Tibial nerve (tissue), 4 donors: ENCODE results near the gene CLCN7. TPM values are rescaled to one million over a fixed set of nuclear protein-coding genes. Genes with fewer than 3 reads are reported as not detected.

ENCODE experiments used
- DNase-seq, 2 donors: peaks; one replicate each; pipeline ENCODE4 v3.0.0-alpha.2; 2019; ENCODE audit warnings: low spot score in 2 of 2
- H3K27ac ChIP-seq, 4 donors: fragments of 200-600 bp; sonication (generic) in 3 of 4; one replicate each; pipeline ENCODE4 v1.5.1; 2017 to 2019; ENCODE audit warnings: mild to moderate bottlenecking in 1 of 4
- H3K27me3 ChIP-seq, 2 donors: fragments of 200-600 bp; sonication (generic) in 1 of 2; one replicate each; pipeline versions ENCODE4 v1.5.1 to v1.6.0; 2017 to 2019
- H3K36me3 ChIP-seq, 3 donors: fragments of 200-600 bp; sonication (generic); one replicate each; pipeline ENCODE4 v1.5.1; 2018 to 2019
- H3K4me1 ChIP-seq, 4 donors: fragments of 200-600 bp; sonication (generic) in 3 of 4; one replicate each; pipeline ENCODE4 v1.5.1; 2017 to 2019
- H3K4me3 ChIP-seq, 4 donors: fragments of 200-600 bp; sonication (generic) in 3 of 4; one replicate each; pipeline ENCODE4 v1.5.1; 2017 to 2019; ENCODE audit warnings: mild to moderate bottlenecking in 1 of 4, moderate library complexity in 1 of 4
- H3K9me3 ChIP-seq, 4 donors: fragments of 200-600 bp; sonication (generic) in 3 of 4; one replicate each; pipeline ENCODE4 v1.5.1; 2017 to 2019
- CTCF ChIP-seq, 5 experiments: fragments of 200-600 bp in 3 of 5; fragments of 450-650 bp in 2 of 5; sonication (generic) in 3 of 5; IDR thresholded peaks; one replicate each; pipeline ENCODE4 v1.5.1; 2016 to 2019; ENCODE audit warnings: antibody characterized with exemption in 5 of 5, mild to moderate bottlenecking in 3 of 5, moderate library complexity in 2 of 5
- EP300 ChIP-seq, 2 donors: sonication (generic); formaldehyde crosslinking; IDR thresholded peaks; one replicate each; pipeline ENCODE4 v1.6.1; 2017; ENCODE audit warnings: antibody characterized with exemption in 2 of 2, mild to moderate bottlenecking in 1 of 2
- POLR2A ChIP-seq, 2 donors: fragments of 450-650 bp; IDR thresholded peaks; one replicate each; pipeline ENCODE4 v1.6.1; 2017; ENCODE audit warnings: antibody characterized with exemption in 2 of 2, mild to moderate bottlenecking in 2 of 2, moderate library complexity in 2 of 2
- WGBS, 2 donors: methylation state at CpG; one replicate each; pipeline ENCODE4 v1.1.5; 2018; 5-methylcytosine and 5-hydroxymethylcytosine counted together
- total RNA-seq, 4 donors: library from RNA; depleted of rRNA; stranded (reverse); fragments of >200 nt; gene quantifications; one replicate each; pipeline ENCODE4 v1.1.0, GENCODE V29; 2016

The CLCN7 gene
- total RNA-seq, 4 donors from 2014 or later: 38.7 to 136 (median 73.1) TPM

- Histone ChIP-seq H3K9me3 (no peaks in the 10 kb centered on the region), H3K36me3 (peaks cover 0 to 69% (median 0%) of the 10 kb centered on the region in 3 donors), H3K4me1 (no peaks in the 10 kb centered on the region), H3K4me3 (no peak overlapping the region), H3K27me3 (peaks cover 0 to 13% of the 10 kb centered on the region in 2 donors), H3K27ac (no peak overlapping the region)
- DNase-seq: no peak
- 77 to 79% methylated on average over 20 to 32 of the region's 32 CpGs for WGBS, 2 donors
- no peak for TF ChIP-seq POLR2A (IDR thresholded peaks at IDR 0.05)
- TF ChIP-seq EP300 (IDR thresholded peaks at IDR 0.05): no peak
- no peak for TF ChIP-seq CTCF (IDR thresholded peaks at IDR 0.05)
These were observed 38.7 kb downstream of the CLCN7 start for GRCh38 chr16:1435921-1436697.

- TF ChIP-seq POLR2A (IDR thresholded peaks at IDR 0.05): no peak
- TF ChIP-seq CTCF (IDR thresholded peaks at IDR 0.05): no peak
- no peak overlapping the region for H3K4me3 ChIP-seq
- WGBS, 2 donors: 94 to 96% methylated on average over 29 to 35 of the region's 40 CpGs
- no peaks in the 10 kb centered on the region for H3K9me3 ChIP-seq
- H3K36me3 ChIP-seq: peaks cover 0 to 67% (median 0%) of the 10 kb centered on the region in 3 donors
- H3K27me3 ChIP-seq: peaks cover 0 to 17% of the 10 kb centered on the region in 2 donors
- no peaks in the 10 kb centered on the region for H3K4me1 ChIP-seq
- DNase-seq: no peak
- no peak overlapping the region for H3K27ac ChIP-seq
These were observed 39.9 kb downstream of the CLCN7 start for GRCh38 chr16:1434644-1435592.

- H3K27ac ChIP-seq: no peak overlapping the region
- H3K4me1 ChIP-seq: peaks cover 0 to 2% (median under 1%) of the 10 kb centered on the region in 4 donors
- H3K27me3 ChIP-seq: peaks cover 0 to 20% of the 10 kb centered on the region in 2 donors
- no peak for DNase-seq
- H3K9me3 ChIP-seq: no peaks in the 10 kb centered on the region
- no peak overlapping the region for H3K4me3 ChIP-seq
- 33 to 38% methylated on average over 12 to 20 of the region's 22 CpGs for WGBS, 2 donors
- peaks cover 0 to 56% (median 0%) of the 10 kb centered on the region in 3 donors for H3K36me3 ChIP-seq
- TF ChIP-seq POLR2A (IDR thresholded peaks at IDR 0.05) (no peak), CTCF (IDR thresholded peaks at IDR 0.05) (no peak), EP300 (IDR thresholded peaks at IDR 0.05) (no peak)
These were observed 41.1 kb downstream of the CLCN7 start for GRCh38 chr16:1433756-1434155.

- Histone ChIP-seq H3K27me3 (peaks cover 0 to 23% of the 10 kb centered on the region in 2 donors), H3K4me1 (peaks cover 0 to 6% (median 5%) of the 10 kb centered on the region in 4 donors), H3K4me3 (no peak overlapping the region), H3K9me3 (no peaks in the 10 kb centered on the region), H3K27ac (no peak overlapping the region), H3K36me3 (peaks cover 0 to 51% (median 0%) of the 10 kb centered on the region in 3 donors)
- TF ChIP-seq POLR2A (IDR thresholded peaks at IDR 0.05) (no peak), EP300 (IDR thresholded peaks at IDR 0.05) (no peak), CTCF (IDR thresholded peaks at IDR 0.05) (no peak)
- no peak for DNase-seq
- 55 to 78% methylated on average over 14 of the region's 14 CpGs for WGBS, 2 donors
These were observed 41.6 kb downstream of the CLCN7 start for GRCh38 chr16:1433263-1433560.
